Smooth muscle cell (in vitro differentiated cells): ENCODE measurements around the gene TBC1D24. TPM values are rescaled to one million over a fixed set of nuclear protein-coding genes. Genes with fewer than 3 reads are reported as not detected.

ENCODE experiments used
- DNase-seq: peaks from one replicate; lab custom pipeline; 2025; ENCODE audit not compliant: unreplicated experiment; lab: John Stamatoyannopoulos, UW
- H2AFZ ChIP-seq: fragments of 200-600 bp; sonication (generic); 2 replicates; pipeline ENCODE4 v1.6.0; 2016; ENCODE audit warnings: antibody characterized with exemption, low read depth, mild to moderate bottlenecking
- H3F3A ChIP-seq: fragments of 200-600 bp; sonication (generic); 2 replicates; pipeline ENCODE4 v1.6.0; 2017; ENCODE audit warnings: antibody characterized with exemption, low read depth
- H3K27ac ChIP-seq: fragments of 200-600 bp; sonication (generic); 2 replicates; pipeline ENCODE4 v1.5.1; 2016; ENCODE audit warnings: low read depth, mild to moderate bottlenecking
- H3K27me3 ChIP-seq: fragments of 200-600 bp; sonication (generic); 2 replicates; pipeline ENCODE4 v1.6.1; 2016; ENCODE audit warnings: low read depth, mild to moderate bottlenecking
- H3K36me3 ChIP-seq: fragments of 200-600 bp; sonication (generic); 2 replicates; pipeline ENCODE4 v1.5.1; 2016; ENCODE audit warnings: low read depth
- H3K4me1 ChIP-seq: fragments of 200-600 bp; sonication (generic); 2 replicates; pipeline ENCODE4 v1.5.1; 2016; ENCODE audit warnings: low read depth
- H3K4me2 ChIP-seq: fragments of 200-600 bp; sonication (generic); 2 replicates; pipeline ENCODE4 v1.6.0; 2016; ENCODE audit warnings: mild to moderate bottlenecking
- H3K4me3 ChIP-seq: fragments of 200-600 bp; sonication (generic); 2 replicates; pipeline ENCODE4 v1.5.1; 2016; ENCODE audit warnings: mild to moderate bottlenecking
- H3K79me2 ChIP-seq: fragments of 200-600 bp; sonication (generic); 2 replicates; pipeline ENCODE4 v1.6.0; 2016; ENCODE audit warnings: low read depth, mild to moderate bottlenecking
- H3K9ac ChIP-seq: fragments of 200-600 bp; sonication (generic); 2 replicates; pipeline ENCODE4 v1.6.0; 2016; ENCODE audit warnings: low read depth
- H3K9me3 ChIP-seq: fragments of 200-600 bp; sonication (generic); replicated peaks from 2 replicates; pipeline ENCODE4 v1.5.1; 2016; ENCODE audit warnings: low read depth
- H4K20me1 ChIP-seq: fragments of 200-600 bp; sonication (generic); 2 replicates; pipeline ENCODE4 v1.6.0; 2016; ENCODE audit warnings: low read depth
- WGBS: methylation state at CpG from one replicate; pipeline ENCODE4 v1.1.7; 2016; ENCODE audit warnings: low lambda C conversion rate; 5-methylcytosine and 5-hydroxymethylcytosine counted together
- polyA plus RNA-seq: library from polyadenylated mRNA; unstranded; fragments of >200 nt; fragmentation: Nextera tagmentation; extraction: Ambion mirVana; gene quantifications from 2 replicates; pipeline ENCODE4 v1.2.1, GENCODE V29; 2016
- total RNA-seq: library from RNA; depleted of rRNA; stranded (reverse); fragments of >200 nt; gene quantifications from 2 replicates; pipeline ENCODE4 v1.2.3, GENCODE V29; 2014
- TF ChIP-seq, protein P1 (sequence below): fragments of 200-600 bp; sonication (generic); IDR thresholded peaks from 2 replicates; pipeline ENCODE4 v1.5.1; 2017; ENCODE audit warnings: borderline replicate concordance, mild to moderate bottlenecking, antibody characterized with exemption; ENCODE audit not compliant: insufficient read depth, poor library complexity, severe bottlenecking

TBC1D24 gene
- total and polyA plus RNA-seq, 2 experiments from 2014 or later: 5.5 to 9.2 TPM

- peaks cover 8% of the 10 kb centered on the region for H3F3A ChIP-seq
- TF ChIP-seq, protein P1, sequence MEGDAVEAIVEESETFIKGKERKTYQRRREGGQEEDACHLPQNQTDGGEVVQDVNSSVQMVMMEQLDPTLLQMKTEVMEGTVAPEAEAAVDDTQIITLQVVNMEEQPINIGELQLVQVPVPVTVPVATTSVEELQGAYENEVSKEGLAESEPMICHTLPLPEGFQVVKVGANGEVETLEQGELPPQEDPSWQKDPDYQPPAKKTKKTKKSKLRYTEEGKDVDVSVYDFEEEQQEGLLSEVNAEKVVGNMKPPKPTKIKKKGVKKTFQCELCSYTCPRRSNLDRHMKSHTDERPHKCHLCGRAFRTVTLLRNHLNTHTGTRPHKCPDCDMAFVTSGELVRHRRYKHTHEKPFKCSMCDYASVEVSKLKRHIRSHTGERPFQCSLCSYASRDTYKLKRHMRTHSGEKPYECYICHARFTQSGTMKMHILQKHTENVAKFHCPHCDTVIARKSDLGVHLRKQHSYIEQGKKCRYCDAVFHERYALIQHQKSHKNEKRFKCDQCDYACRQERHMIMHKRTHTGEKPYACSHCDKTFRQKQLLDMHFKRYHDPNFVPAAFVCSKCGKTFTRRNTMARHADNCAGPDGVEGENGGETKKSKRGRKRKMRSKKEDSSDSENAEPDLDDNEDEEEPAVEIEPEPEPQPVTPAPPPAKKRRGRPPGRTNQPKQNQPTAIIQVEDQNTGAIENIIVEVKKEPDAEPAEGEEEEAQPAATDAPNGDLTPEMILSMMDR: no peak
These were observed 9.1 kb upstream of the TBC1D24 start for GRCh38 chr16:2465653-2466415.

DNA sequence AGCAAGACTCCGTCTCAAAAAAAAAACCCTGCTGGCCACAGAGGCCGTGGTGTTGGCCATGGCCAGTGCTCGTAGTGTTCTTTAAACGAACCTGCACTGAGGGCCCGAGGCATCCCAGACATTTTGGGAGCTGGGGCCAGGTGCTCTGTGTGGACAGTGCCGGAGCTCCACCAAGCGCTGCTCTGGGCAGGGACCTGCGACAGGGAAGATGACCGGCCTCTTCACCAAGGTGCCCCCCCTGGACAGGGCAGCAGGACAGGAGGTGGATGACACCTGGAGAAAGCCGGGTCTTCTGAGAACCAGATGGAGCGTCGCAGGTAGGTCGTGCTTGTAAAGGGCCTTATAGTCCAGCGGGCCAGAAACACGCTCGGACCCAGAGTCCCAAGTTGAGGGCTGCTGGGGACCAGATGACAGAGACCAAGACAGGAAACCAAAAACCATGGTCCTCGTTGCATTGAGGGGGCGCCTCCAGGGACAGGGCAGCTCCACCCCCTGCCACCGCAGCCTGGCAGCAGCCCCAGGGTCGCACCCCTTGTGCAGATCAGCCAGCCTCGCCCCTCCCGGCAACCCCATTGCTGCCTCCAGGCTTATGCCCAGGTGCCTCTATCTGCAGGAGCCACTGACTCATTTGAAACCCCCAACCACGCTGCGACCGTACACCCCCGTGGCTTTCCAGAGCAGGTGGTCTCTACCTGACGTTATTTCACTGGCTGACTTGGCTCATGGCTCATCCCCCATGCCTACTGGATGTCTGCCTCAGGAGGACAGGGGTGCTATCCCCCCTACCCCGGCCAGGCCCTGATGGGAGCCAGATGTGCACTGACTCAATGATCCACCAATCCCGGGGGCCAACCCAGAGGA is 8.0 kb upstream of the TBC1D24 start:
- Histone ChIP-seq H3K27me3 (no peaks in the 10 kb centered on the region), H3K27ac (no peak overlapping the region), H4K20me1 (no peaks in the 10 kb centered on the region), H2AFZ (no peak overlapping the region), H3K9me3 (no peaks in the 10 kb centered on the region), H3F3A (peaks cover 8% of the 10 kb centered on the region), H3K4me3 (peak overlapping the region; percentile 67), H3K79me2 (no peaks in the 10 kb centered on the region), H3K4me1 (peaks cover 28% of the 10 kb centered on the region), H3K36me3 (no peaks in the 10 kb centered on the region), H3K4me2 (peak overlapping the region; percentile 98), H3K9ac (no peak overlapping the region)
- DNase-seq: no peak
- TF ChIP-seq, protein P1: no peak
- 89% methylated on average over 29 of the region's 29 CpGs for WGBS

More at GRCh38 chr16:2465653-2466415, 9.1 kb upstream of the TBC1D24 start:
- 88% methylated on average over 12 of the region's 12 CpGs for WGBS
- Histone ChIP-seq H2AFZ (no peak overlapping the region), H4K20me1 (no peaks in the 10 kb centered on the region), H3K27ac (no peak overlapping the region), H3K79me2 (no peaks in the 10 kb centered on the region), H3K36me3 (no peaks in the 10 kb centered on the region), H3K9ac (no peak overlapping the region), H3K4me3 (no peak overlapping the region), H3K4me1 (peaks cover 25% of the 10 kb centered on the region), H3K9me3 (no peaks in the 10 kb centered on the region), H3K4me2 (no peak overlapping the region), H3K27me3 (no peaks in the 10 kb centered on the region)
- no peak for DNase-seq

DNA sequence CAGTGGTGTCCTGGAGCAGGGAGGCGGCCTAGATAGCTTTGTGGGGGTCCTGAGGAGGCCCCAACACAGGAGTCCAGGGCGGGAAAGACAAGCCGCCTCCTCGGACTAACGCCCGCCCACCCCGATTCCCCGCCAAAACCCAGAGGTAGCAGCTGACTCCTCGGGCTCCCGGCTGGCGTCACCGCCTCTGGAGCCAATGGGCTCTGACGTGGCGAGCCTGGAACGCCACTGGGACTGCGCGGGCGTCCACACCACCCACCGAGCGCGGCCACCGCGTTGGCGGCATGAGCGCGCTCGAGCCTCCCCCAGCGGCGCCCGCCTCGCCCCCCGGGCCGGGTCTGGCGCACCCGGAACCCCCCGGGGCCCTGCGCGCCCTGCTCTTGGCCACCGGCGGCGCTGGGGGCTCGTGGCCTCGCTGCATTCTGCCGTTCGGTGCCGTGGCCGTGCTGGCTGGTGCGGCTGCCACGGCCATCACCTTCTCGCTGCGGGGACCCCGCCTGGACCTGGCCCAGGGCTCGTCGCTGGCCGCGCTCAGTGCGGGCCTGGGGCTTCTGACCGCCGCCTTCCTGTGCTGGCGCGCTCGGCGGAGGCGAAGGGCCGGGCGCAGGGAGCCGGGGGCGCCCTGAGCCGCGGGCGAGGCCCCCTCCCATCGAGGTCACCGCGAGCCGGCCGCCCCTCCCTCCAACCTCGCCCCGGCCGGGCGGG is 7.2 kb upstream of the TBC1D24 start:
- Histone ChIP-seq H3K4me2 (peak overlapping the region; percentile 98), H2AFZ (peak overlapping the region; percentile 75), H3K4me3 (peak overlapping the region; percentile 67), H3K27ac (no peak overlapping the region), H3K36me3 (no peaks in the 10 kb centered on the region), H3K9ac (peak overlapping the region; percentile 62), H3K9me3 (no peaks in the 10 kb centered on the region), H3K79me2 (no peaks in the 10 kb centered on the region), H3F3A (peaks cover 8% of the 10 kb centered on the region), H4K20me1 (no peaks in the 10 kb centered on the region), H3K4me1 (peaks cover 28% of the 10 kb centered on the region), H3K27me3 (no peaks in the 10 kb centered on the region)
- peak; percentile 43 for DNase-seq
- TF ChIP-seq, protein P1: no peak
- WGBS: 2% methylated on average over 68 of the region's 80 CpGs
